Activated naive CD8-positive, alpha-beta T cell treated with anti-CD3 and anti-CD28 coated beads, Interleukin-2, amount 50 U/mL, for 16 hours (primary cell): Measurements from ENCODE around the gene RTN4RL2.
A peak's percentile ranks its signal among the peaks of the same experiment; 100 is the strongest.

Experiments used
- DNase-seq: peaks from one replicate; pipeline ENCODE4 v3.0.0-alpha.2; 2020; ENCODE audit warnings: low read depth, low spot score

RTN4RL2 gene

GRCh38 chr11:57460022-57460757 lies at the start of gene RTN4RL2:
Gene RTN4RL2, plus strand, starts transcription at chr11:57460528. Its CDS starts 338 bp downstream, at chr11:57460866.
- no peak for DNase-seq

GRCh38 chr11:57413681-57414080 lies 46.6 kb upstream of the RTN4RL2 start:
- DNase-seq = no peak

GRCh38 chr11:57414612-57415212 lies 45.6 kb upstream of the RTN4RL2 start:
- DNase-seq = no peak

GRCh38 chr11:57416436-57416835 lies 43.9 kb upstream of the RTN4RL2 start:
- DNase-seq = no peak

GRCh38 chr11:57417056-57417455 lies 43.3 kb upstream of the RTN4RL2 start:
- DNase-seq = no peak

- no peak for DNase-seq
Observed at GRCh38 chr11:57418131-57418530, 42.2 kb upstream of the RTN4RL2 start.

GRCh38 chr11:57419146-57419545 lies 41.2 kb upstream of the RTN4RL2 start:
- no peak for DNase-seq

DNA sequence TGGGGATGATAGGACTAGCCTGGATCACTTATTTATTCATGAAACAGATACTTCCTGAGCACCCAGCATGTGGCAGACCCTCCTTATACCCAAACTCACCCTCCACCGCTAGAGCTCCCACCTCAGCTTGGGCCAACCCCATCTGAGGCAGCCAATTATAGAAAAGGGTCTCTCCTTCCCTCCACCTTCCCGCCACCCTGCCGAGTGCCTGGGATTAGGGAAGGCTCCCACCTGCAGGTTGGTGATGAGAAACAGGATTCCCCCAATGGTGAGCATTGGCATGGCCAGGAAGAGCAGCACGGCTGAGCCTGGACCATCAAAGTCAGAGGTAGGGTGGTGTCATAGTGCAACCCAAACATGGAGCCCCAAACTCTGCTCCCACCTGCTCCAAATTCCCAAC lies 39.3 kb upstream of the RTN4RL2 start:
- no peak for DNase-seq

GRCh38 chr11:57421805-57422204 lies 38.5 kb upstream of the RTN4RL2 start:
- DNase-seq = no peak

- DNase-seq = no peak
Observed at GRCh38 chr11:57422669-57423068, 37.7 kb upstream of the RTN4RL2 start.

- no peak for DNase-seq
Observed at GRCh38 chr11:57424137-57424791, 36.1 kb upstream of the RTN4RL2 start.

DNA sequence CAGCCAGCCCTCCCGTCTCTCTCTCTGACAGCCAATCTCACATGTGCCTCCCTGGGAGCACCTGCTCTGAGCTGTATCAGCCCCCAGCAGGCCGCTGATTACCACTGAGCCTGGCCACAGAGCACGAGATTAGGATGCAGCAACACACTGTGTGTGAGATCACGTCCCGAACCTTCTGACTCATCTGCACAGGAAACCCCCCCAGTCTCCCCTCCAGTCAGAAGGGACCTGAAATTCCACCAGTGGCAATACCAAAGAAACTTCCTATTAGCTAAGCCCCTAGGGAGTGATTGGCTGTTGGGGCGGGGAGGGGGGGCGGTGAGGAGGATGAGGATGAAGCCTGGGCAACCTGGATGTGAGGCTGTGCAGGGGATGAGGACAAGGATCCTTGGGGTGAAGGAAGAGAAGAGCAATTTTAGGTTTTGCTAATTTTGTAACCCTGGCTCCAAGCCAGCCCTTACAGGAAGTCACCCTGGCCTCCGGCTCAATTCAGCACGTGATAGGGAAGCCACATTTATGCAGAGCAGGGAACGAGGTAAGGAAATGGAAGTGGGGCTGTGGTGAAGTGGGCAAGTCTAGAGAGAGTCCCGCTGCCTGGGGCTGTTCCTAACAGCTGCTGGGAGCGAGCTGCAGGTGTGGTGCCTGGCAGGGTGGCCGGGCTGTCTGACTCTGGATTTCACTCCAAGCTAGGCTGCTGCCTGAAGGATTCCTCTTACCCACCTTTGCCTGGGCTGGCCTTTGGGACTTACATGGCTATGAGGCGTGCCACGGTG lies 35.4 kb upstream of the RTN4RL2 start:
- peak; percentile 71 for DNase-seq

- DNase-seq = no peak
Observed at GRCh38 chr11:57425565-57426438, 34.5 kb upstream of the RTN4RL2 start.

DNA sequence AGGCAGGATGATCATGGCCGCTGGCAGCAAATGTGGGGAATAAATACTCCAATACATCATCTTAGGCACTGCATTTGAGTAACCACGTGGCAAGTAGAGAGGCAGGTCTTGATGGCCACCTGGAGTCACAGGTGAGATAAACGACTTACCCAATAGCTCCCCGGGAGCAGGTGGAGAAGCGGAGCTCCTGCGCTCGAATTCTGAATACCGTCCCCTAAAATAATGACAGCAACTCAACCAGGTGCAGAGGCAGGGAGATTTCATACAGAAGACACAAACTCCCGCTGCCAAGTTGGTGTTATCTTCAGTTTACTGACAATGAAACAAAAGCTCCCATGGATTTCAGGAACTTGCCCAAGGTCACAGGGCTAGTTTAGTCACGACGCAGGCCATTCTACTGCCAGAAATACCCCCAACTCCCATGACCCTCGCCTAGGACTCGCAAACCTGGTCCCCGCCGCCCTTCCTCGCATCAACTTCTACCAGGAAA lies 33.8 kb upstream of the RTN4RL2 start:
- DNase-seq = no peak

DNA sequence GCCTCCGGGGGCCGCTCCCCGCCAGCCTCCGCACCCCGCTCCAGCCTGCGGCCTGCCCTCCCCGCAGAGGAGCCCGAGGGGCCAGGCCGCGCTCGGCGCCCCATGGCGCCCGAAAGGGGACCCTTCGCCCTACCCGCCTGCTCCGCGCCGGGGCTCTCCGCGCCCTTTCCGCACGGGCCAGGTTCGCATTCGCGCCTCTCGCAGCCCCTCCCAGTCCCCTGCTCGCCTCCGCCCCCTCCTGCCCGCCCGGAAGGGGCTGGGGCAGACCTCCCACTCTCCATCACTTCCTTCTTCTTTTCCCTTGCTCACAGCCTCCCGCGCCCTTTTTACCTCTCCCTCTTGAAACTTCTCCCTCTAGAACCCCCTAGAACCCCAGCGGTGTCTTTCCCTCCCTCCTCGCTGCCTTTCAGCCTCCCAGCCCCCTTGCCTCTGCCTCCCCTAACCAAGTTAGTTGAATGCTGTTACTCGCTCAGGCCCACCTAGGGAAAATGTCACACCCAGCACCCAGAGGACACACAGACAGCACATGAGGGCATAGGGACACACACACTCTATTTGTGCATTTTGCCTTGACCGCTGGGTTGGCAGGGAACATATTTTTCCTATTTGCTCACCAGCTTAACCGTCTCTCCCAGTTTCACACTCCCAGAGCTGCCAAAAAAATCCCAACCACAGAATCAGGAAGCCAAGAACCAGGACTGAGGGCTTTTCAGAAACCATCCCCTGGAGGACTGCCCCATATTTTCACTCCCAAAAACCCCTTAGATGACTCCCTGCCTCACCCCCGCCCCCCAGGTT lies 33.2 kb upstream of the RTN4RL2 start, which contains the start of gene SLC43A3:
SLC43A3 (minus strand) TSS at position 193 of the 798 bp plus-strand sequence. CDS start 949 bp downstream, outside the sequence.
- peak; percentile 58 for DNase-seq

- DNase-seq = no peak
Observed at GRCh38 chr11:57427727-57428082, 32.6 kb upstream of the RTN4RL2 start.

DNA sequence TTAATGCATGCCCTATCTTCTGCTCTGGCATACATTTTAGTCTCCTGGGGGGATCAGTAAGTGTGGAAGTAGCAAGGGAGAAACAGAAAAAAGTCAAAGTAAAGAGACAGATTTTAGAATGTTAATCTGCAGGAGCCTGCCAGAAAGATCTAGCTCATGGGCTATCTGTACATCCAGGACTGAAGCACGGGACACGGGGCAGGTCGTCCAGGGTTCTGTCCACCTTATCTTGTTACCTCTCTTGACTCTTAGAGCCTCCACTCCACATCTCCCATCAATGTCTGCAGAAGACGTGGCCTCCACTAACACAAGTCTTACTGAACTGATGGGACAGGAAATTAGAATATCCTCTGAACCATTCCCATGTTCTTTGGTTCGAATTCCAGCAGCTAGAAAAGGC lies 31.7 kb upstream of the RTN4RL2 start:
- no peak for DNase-seq

DNA sequence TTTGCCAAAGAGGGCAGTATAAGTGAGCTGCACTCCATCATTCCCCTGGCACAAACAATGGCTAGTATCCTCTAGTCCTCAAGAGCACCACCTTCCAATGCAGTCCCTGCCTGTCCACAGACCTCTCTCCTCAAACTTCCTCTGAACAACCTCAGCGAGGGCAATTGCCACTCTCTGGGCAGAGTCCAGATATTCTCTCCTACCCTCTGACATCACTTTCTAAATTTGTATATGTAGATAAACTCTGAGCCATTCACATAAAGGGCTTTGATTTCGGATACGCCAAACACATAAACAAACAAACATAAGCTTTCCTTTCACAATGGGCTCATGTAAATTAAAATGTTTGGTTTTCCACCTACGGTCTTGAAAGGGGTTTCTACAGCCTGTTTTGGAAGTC lies 30.4 kb upstream of the RTN4RL2 start:
- DNase-seq = no peak

GRCh38 chr11:57430952-57431351 lies 29.4 kb upstream of the RTN4RL2 start:
- DNase-seq = no peak

DNA sequence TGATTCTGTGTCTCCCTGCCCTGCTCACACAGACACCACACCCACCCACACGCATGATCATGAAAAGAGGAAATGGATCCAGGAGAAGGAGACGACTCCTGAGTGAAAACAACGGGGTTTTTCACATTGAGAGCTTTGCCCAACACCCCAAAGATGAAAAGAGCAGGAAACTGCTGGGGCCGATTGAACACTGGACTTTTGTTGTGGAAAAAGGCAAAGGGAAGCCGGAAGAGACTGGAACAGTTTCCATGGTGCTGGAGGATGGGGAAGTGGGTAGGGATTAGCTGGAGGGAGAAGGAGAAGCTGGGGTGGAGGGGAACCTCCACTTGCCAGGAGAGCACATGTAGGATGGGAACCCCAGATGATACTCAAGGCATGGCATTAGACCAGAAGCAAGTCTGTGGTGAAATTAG lies 28.2 kb upstream of the RTN4RL2 start:
- no peak for DNase-seq
